Neuron (in vitro differentiated cells): ENCODE data around the gene ADO.
A peak's percentile ranks its signal among the peaks of the same experiment; 100 is the strongest.

Experiments used
- H2AFZ ChIP-seq: one replicate; pipeline ENCODE4 v1.6.1; 2013; ENCODE audit warnings: low read depth, mild to moderate bottlenecking, inconsistent platforms, low read length, moderate library complexity
- H3K27me3 ChIP-seq: one replicate; pipeline ENCODE4 v1.6.1; 2013; ENCODE audit warnings: low read length; ENCODE audit not compliant: insufficient read depth
- H3K36me3 ChIP-seq: one replicate; pipeline ENCODE4 v1.6.1; 2013; ENCODE audit warnings: low read length; ENCODE audit not compliant: insufficient read depth
- H3K4me1 ChIP-seq: one replicate; pipeline ENCODE4 v1.6.1; 2013; ENCODE audit warnings: low read length; ENCODE audit not compliant: insufficient read depth
- H3K4me3 ChIP-seq: 2 replicates; pipeline ENCODE4 v1.5.1; 2013; ENCODE audit warnings: mild to moderate bottlenecking, low read length, moderate library complexity
- H3K9me3 ChIP-seq: one replicate; pipeline ENCODE4 v1.6.1; 2013; ENCODE audit warnings: low read length

The ADO gene

GRCh38 chr10:62803724-62804355 lies 680 bp upstream of the ADO start:
- Histone ChIP-seq H3K4me1 (peaks cover 34% of the 10 kb centered on the region), H3K36me3 (no peaks in the 10 kb centered on the region), H3K27me3 (no peaks in the 10 kb centered on the region), H2AFZ (peak overlapping the region; percentile 87), H3K4me3 (peak overlapping the region; percentile 61), H3K9me3 (no peaks in the 10 kb centered on the region)

- H3K27me3 ChIP-seq: no peaks in the 10 kb centered on the region
- H3K4me3 ChIP-seq: peak overlapping the region; percentile 61
- no peaks in the 10 kb centered on the region for H3K9me3 ChIP-seq
- no peak overlapping the region for H2AFZ ChIP-seq
- H3K36me3 ChIP-seq: no peaks in the 10 kb centered on the region
- H3K4me1 ChIP-seq: peaks cover 34% of the 10 kb centered on the region
These were observed 945 bp downstream of the ADO start for GRCh38 chr10:62805231-62806099.

DNA sequence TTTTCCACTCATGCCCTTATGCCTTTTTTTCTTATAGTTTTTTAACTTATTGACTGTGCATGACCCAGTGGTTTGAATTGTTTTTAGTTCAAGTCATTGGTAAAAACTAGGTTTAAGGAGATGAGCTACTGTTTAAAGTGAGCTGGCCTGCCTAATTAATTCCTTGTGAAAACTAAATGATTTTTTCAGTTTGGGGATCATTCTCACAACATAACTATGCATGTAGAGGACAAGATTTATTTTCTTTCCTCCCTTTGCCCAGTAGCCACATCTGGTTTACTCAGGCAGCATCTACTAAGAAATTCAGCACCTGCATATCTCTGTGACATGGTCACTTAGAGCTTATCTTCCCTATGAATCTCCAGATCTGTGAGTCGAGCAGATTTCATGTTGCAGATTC lies 1.7 kb downstream of the ADO start:
- Histone ChIP-seq H3K36me3 (no peaks in the 10 kb centered on the region), H2AFZ (no peak overlapping the region), H3K4me3 (peak overlapping the region; percentile 61), H3K4me1 (peaks cover 34% of the 10 kb centered on the region), H3K27me3 (no peaks in the 10 kb centered on the region), H3K9me3 (no peaks in the 10 kb centered on the region)

DNA sequence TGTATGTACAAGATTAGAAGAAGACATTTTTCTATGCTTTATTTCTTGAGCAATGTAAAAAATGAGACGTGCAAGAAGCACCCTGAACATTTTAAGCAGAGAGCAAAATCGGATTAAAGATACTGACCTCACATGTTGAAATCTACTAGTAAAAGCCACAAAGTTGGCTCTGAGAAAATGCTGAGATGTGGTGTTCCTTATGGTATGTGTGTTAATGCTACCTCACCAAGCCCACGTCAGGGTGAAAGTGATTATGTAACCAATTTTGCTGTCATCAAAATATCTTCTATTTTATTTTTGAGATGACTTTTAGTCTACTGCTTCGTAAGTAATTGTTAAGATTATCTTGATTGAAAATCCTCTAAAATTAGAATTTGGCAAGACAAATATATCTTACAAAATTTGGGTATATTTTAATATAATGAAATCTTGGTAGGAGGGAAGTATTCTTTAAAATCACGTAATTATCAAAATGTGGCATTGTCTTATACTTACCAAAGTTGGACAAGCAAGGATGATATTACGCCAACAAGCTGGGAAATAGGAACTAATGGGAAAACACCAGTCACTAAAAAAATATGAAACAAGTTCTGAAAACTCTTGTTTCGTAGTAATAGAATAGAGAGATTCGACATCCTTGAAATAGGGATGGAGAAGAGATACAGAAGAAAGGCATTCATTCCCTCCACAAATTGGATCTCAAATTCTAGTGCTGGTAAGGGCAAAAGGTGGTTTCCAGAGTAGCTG lies 5.8 kb downstream of the ADO start:
- Histone ChIP-seq H2AFZ (no peak overlapping the region), H3K36me3 (no peaks in the 10 kb centered on the region), H3K4me3 (no peak overlapping the region), H3K4me1 (peaks cover 39% of the 10 kb centered on the region), H3K27me3 (peaks cover 10% of the 10 kb centered on the region), H3K9me3 (no peaks in the 10 kb centered on the region)

GRCh38 chr10:62811159-62811875 lies 6.8 kb downstream of the ADO start:
- Histone ChIP-seq H3K9me3 (no peaks in the 10 kb centered on the region), H3K36me3 (no peaks in the 10 kb centered on the region), H3K4me1 (peaks cover 41% of the 10 kb centered on the region), H3K4me3 (no peak overlapping the region), H2AFZ (no peak overlapping the region), H3K27me3 (peaks cover 10% of the 10 kb centered on the region)

DNA sequence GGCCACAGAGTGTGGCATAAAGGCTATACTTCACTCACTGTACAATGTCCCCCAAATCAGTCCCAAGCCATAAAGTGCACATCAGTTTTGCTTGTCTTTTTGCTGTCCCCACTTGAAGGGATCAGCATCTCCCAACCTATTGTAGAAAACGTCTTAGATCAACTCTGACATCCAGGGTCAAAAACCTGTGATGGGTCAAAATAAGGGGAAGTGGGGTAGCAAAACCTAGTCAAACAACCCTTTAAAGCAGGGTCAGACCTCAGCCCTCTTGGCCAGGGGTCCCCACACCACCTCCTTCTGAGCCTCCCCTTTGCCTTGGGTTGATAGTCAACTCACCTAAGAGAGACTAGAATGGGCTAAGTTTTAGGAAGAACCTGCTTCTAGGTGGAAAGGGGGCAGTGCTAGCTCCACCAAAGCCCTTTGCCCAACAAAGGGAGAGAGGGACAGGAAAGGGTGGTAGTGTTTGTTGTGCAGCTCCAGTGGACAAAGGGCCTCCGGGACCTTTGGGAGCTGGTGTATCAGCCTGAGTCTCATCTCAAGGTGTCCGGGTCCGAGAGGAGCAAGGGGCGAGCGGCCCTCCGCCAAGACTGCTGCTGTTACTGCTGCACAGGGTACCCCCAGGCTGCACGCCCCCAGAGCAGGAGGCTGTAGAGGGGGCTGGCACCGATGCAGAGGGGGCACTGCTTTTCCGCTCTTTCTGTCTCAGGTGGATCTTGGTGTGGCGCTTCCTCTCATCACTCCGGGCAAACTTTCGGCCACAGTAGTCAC lies 8.3 kb downstream of the ADO start:
- H3K4me3 ChIP-seq: no peak overlapping the region

GRCh38 chr10:62813453-62813852 lies 8.9 kb downstream of the ADO start:
- Histone ChIP-seq H2AFZ (no peak overlapping the region), H3K4me1 (peaks cover 35% of the 10 kb centered on the region), H3K36me3 (no peaks in the 10 kb centered on the region), H3K27me3 (peaks cover 14% of the 10 kb centered on the region), H3K9me3 (no peaks in the 10 kb centered on the region), H3K4me3 (no peak overlapping the region)

More for the DNA sequence above, 8.3 kb downstream of the ADO start:
- no peak overlapping the region for H2AFZ ChIP-seq
- peaks cover 10% of the 10 kb centered on the region for H3K27me3 ChIP-seq
- no peaks in the 10 kb centered on the region for H3K9me3 ChIP-seq
- no peaks in the 10 kb centered on the region for H3K36me3 ChIP-seq
- H3K4me1 ChIP-seq: peaks cover 36% of the 10 kb centered on the region

DNA sequence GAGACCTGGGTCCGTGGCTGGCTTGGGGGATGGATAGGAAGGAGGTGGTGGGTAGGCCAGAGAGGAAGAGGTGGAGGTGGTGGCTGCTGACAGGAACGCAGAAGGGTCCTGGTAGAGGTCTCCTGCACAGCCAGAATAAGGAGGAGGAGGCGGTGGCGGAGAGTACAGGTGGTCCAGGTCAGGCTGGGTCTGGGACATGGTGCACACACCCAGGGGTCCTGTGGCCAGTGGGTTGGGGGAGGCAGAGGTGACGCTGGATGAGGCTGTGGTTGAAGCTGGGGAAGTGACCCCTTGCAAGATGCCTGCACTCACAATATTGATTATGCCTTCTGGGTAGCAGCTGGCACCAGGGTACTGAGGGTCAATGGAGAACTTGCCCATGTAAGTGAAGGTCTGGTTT lies 9.5 kb downstream of the ADO start:
- Histone ChIP-seq H3K36me3 (no peaks in the 10 kb centered on the region), H3K4me3 (no peak overlapping the region), H3K9me3 (no peaks in the 10 kb centered on the region), H3K27me3 (peaks cover 17% of the 10 kb centered on the region), H3K4me1 (peaks cover 33% of the 10 kb centered on the region), H2AFZ (no peak overlapping the region)

DNA sequence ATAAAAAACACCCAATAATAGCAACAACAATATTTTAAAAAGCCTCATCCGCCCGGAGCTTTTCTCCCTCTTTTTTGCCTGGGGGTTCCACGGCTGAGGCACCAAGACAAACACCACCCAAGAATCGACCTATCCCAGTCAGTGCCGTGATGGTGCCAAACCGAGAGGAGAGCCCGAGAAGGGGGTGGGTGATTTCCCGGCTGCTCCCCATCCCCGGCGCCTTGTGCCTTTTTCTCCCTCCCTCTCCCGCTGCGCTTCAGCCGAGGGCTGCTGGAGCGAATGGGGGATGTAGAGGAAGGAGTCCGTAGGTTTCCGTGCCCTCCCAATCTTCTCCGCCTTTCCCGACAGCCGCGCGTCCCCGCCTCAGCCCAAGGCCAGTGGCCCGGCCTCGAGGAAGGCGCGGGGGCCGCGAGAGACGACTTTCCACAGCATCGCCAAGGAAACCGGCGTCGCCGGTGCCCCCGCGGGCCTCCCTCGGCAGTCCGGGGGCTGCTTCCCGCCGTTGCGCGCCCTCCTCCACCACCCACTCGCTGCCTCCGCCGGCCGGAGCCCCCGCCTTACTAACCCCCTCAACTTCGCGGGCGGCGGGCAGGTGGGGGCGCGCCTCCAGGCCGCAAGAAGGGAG lies 10.3 kb downstream of the ADO start:
- peak overlapping the region; percentile 82 for H3K4me3 ChIP-seq
- H3K36me3 ChIP-seq: no peaks in the 10 kb centered on the region
- peak overlapping the region; percentile 57 for H2AFZ ChIP-seq
- H3K4me1 ChIP-seq: peaks cover 33% of the 10 kb centered on the region
- H3K9me3 ChIP-seq: peaks cover 2% of the 10 kb centered on the region
- H3K27me3 ChIP-seq: peaks cover 26% of the 10 kb centered on the region

- Histone ChIP-seq H3K27me3 (peaks cover 26% of the 10 kb centered on the region), H3K36me3 (no peaks in the 10 kb centered on the region), H3K4me3 (peak overlapping the region; percentile 82), H2AFZ (peak overlapping the region; percentile 57), H3K9me3 (peaks cover 2% of the 10 kb centered on the region), H3K4me1 (peaks cover 33% of the 10 kb centered on the region)
These were observed 11.0 kb downstream of the ADO start for GRCh38 chr10:62815381-62816075.

DNA sequence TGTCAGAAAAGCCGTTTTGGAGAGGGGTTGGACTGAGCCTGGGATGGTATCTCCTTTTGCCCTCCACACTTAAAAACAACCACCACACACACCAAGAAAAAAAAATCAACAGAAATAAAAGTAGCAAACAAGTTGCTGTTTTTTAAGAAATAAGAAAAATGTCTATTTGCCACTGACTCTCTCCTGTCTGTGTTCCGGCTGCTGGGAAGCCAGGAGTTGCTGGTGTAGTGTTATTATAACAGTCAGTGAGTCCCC lies 11.5 kb downstream of the ADO start:
- Histone ChIP-seq H3K4me3 (peak overlapping the region; percentile 82), H3K4me1 (peaks cover 33% of the 10 kb centered on the region), H3K36me3 (no peaks in the 10 kb centered on the region), H3K27me3 (peaks cover 29% of the 10 kb centered on the region), H2AFZ (peak overlapping the region; percentile 95), H3K9me3 (peaks cover 2% of the 10 kb centered on the region)
